Measurements from ENCODE around the gene C1orf159.

DNA sequence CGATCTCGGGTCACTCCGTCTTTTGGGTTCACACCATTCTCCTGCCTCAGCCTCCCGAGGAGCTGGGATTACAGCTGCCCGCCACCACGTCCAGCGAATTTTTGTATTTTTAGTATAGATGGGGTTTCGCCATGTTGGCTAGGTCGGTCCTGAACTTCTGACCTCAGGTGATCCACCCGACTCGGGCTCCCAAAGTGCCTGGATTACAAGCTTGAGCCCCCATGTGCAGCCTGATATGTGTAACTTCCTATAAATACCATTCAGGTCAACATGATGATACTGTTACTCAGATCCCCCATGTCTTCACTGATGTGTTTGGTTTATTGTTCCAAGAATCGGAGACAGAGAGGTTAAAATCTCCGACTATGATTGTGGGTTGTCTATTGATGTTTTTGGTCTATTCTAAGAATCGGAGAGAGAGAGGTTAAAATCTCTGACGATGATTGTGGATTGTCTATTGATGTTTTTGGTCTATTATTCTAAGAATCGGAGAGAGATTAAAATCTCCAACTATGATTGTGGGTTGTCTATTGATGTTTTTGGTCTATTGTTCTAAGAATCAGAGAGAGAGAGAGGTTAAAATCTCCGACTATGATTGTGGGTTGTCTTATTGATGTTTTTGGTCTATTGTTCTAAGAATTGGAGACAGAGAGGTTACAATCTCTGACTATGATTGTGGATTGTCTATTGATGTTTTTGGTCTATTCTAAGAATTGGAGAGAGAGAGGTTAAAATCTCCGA is 17.0 kb downstream of the C1orf159 start:
- TF ChIP-seq FOXM1 (IDR thresholded peaks at IDR 0.05; ENCODE audit: borderline replicate concordance, low read depth) (no peak), TEAD4 (IDR thresholded peaks at IDR 0.05) (no peak), NFIC (IDR thresholded peaks at IDR 0.05) (no peak), CREB1 (IDR thresholded peaks at IDR 0.05; ENCODE audit: low read depth) (no peak), EP300 (IDR thresholded peaks at IDR 0.05; ENCODE audit: borderline replicate concordance) (no peak), TAF1 (IDR thresholded peaks at IDR 0.05; ENCODE audit: low read depth) (no peak), RAD21 (IDR thresholded peaks at IDR 0.05; ENCODE audit: low read depth) (no peak), TCF12 (IDR thresholded peaks at IDR 0.05; ENCODE audit: low read depth) (no peak)
- TF ChIP-seq, protein P1, sequence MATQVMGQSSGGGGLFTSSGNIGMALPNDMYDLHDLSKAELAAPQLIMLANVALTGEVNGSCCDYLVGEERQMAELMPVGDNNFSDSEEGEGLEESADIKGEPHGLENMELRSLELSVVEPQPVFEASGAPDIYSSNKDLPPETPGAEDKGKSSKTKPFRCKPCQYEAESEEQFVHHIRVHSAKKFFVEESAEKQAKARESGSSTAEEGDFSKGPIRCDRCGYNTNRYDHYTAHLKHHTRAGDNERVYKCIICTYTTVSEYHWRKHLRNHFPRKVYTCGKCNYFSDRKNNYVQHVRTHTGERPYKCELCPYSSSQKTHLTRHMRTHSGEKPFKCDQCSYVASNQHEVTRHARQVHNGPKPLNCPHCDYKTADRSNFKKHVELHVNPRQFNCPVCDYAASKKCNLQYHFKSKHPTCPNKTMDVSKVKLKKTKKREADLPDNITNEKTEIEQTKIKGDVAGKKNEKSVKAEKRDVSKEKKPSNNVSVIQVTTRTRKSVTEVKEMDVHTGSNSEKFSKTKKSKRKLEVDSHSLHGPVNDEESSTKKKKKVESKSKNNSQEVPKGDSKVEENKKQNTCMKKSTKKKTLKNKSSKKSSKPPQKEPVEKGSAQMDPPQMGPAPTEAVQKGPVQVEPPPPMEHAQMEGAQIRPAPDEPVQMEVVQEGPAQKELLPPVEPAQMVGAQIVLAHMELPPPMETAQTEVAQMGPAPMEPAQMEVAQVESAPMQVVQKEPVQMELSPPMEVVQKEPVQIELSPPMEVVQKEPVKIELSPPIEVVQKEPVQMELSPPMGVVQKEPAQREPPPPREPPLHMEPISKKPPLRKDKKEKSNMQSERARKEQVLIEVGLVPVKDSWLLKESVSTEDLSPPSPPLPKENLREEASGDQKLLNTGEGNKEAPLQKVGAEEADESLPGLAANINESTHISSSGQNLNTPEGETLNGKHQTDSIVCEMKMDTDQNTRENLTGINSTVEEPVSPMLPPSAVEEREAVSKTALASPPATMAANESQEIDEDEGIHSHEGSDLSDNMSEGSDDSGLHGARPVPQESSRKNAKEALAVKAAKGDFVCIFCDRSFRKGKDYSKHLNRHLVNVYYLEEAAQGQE (IDR thresholded peaks at IDR 0.05; ENCODE audit: low read depth), result no peak

Data from Ishikawa (cell line).